NB4 (cell line): ENCODE measurements around the gene PRRT1B.

Source experiments
- MAX ChIP-seq: IDR thresholded peaks from 2 replicates; pipeline ENCODE4 v1.6.1; 2011; ENCODE audit warnings: low read depth, low read length
- MYC ChIP-seq: IDR thresholded peaks from 2 replicates; pipeline ENCODE4 v1.6.1; 2011; ENCODE audit warnings: low read depth, low read length
- POLR2A ChIP-seq: IDR thresholded peaks from 2 replicates; pipeline ENCODE4 v1.6.1; 2011; ENCODE audit warnings: mild to moderate bottlenecking; ENCODE audit not compliant: insufficient read length; ENCODE audit errors: extremely low read depth
- TF ChIP-seq, protein P1 (sequence below): IDR thresholded peaks from one replicate; pipeline ENCODE4 v1.5.1; 2012; ENCODE audit warnings: low read depth, low read length

- TF ChIP-seq, protein P1, sequence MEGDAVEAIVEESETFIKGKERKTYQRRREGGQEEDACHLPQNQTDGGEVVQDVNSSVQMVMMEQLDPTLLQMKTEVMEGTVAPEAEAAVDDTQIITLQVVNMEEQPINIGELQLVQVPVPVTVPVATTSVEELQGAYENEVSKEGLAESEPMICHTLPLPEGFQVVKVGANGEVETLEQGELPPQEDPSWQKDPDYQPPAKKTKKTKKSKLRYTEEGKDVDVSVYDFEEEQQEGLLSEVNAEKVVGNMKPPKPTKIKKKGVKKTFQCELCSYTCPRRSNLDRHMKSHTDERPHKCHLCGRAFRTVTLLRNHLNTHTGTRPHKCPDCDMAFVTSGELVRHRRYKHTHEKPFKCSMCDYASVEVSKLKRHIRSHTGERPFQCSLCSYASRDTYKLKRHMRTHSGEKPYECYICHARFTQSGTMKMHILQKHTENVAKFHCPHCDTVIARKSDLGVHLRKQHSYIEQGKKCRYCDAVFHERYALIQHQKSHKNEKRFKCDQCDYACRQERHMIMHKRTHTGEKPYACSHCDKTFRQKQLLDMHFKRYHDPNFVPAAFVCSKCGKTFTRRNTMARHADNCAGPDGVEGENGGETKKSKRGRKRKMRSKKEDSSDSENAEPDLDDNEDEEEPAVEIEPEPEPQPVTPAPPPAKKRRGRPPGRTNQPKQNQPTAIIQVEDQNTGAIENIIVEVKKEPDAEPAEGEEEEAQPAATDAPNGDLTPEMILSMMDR = no peak
- TF ChIP-seq POLR2A (no peak), MAX (no peak), MYC (no peak)
These were observed 37.4 kb downstream of the PRRT1B start for GRCh38 chr9:131582466-131583336.
